MCF 10A (cell line): ENCODE measurements around the gene EIF1AD. TPM values are rescaled to one million over a fixed set of nuclear protein-coding genes. Genes with fewer than 3 reads are reported as not detected.

Experiments used
- BruUV-seq: library from RNA; stranded (reverse); fragments of 400-500 nt; replicated peaks from 2 replicates; lab custom pipeline; 2021; lab: Mats Ljungman, UMichigan
- CTCF ChIA-PET: fragments of 300-600 bp; sonication (Branson Sonifier 250); formaldehyde crosslinking; extraction: SDS; loops from one replicate; lab custom pipeline; 2021; ENCODE audit warnings: antibody characterized with exemption, inconsistent platforms; lab: Yijun Ruan, JAX
- POLR2A ChIA-PET: fragments of 300-600, 350-650 bp; sonication (Branson Sonifier 250); formaldehyde crosslinking; extraction: SDS; loops from one replicate; lab custom pipeline; 2020; ENCODE audit warnings: antibody characterized with exemption, inconsistent platforms; lab: Yijun Ruan, JAX
- DNase-seq: peaks from one replicate; pipeline ENCODE4 v3.0.0-alpha.2; 2018; ENCODE audit not compliant: unreplicated experiment
- H3K27ac Mint-ChIP-seq: one replicate; pipeline ENCODE4 v1.8.0; 2022; ENCODE audit warnings: mild to moderate bottlenecking, low read depth, mixed read lengths; ENCODE audit not compliant: unreplicated experiment
- H3K27me3 Mint-ChIP-seq: one replicate; pipeline ENCODE4 v1.8.0; 2022; ENCODE audit warnings: mixed read lengths; ENCODE audit not compliant: insufficient read depth, unreplicated experiment
- H3K36me3 Mint-ChIP-seq: one replicate; pipeline ENCODE4 v1.8.0; 2022; ENCODE audit warnings: mild to moderate bottlenecking, moderate library complexity, mixed read lengths; ENCODE audit not compliant: insufficient read depth, unreplicated experiment
- H3K4me1 Mint-ChIP-seq: one replicate; pipeline ENCODE4 v1.8.0; 2022; ENCODE audit warnings: mixed read lengths; ENCODE audit not compliant: insufficient read depth, unreplicated experiment
- H3K4me3 Mint-ChIP-seq: one replicate; pipeline ENCODE4 v1.8.0; 2022; ENCODE audit warnings: mild to moderate bottlenecking, moderate library complexity, mixed read lengths; ENCODE audit not compliant: unreplicated experiment
- H3K9me3 Mint-ChIP-seq: one replicate; pipeline ENCODE4 v1.8.0; 2022; ENCODE audit warnings: mixed read lengths; ENCODE audit not compliant: unreplicated experiment
- CTCF ChIP-seq: fragments of 200-600 bp; IDR thresholded peaks from one replicate; pipeline ENCODE4 v1.8.0; 2022; ENCODE audit warnings: antibody characterized with exemption, mild to moderate bottlenecking; ENCODE audit not compliant: unreplicated experiment
- intact Hi-C: fragments of 100-400 bp; cut with micrococcal nuclease; formaldehyde crosslinking; loops from 2 replicates; pipeline ENCODE4 v1.14.1; 2022
- total RNA-seq: library from RNA; stranded (reverse); gene quantifications from 2 replicates; pipeline ENCODE4 v1.2.3, GENCODE V29; 2022

The EIF1AD gene
- total RNA-seq, 1 experiment from 2014 or later, result 21.7 TPM

GRCh38 chr11:65981972-65982823, 19.8 kb downstream of the EIF1AD start:
- no peak for TF ChIP-seq CTCF
- no peaks in the 10 kb centered on the region for H3K27me3 Mint-ChIP-seq
- no peak overlapping the region for H3K4me3 Mint-ChIP-seq
- H3K27ac Mint-ChIP-seq, result no peak overlapping the region
- H3K4me1 Mint-ChIP-seq, result no peaks in the 10 kb centered on the region
- ChIA-PET POLR2A (interaction anchor here (0.6 to 0.7 kb wide), 2 partner anchors 82 to 131 kb away, joined by 3 read pairs; no protein-coding TSS in a partner anchor), CTCF (interaction anchor here (12.8 kb wide), 1 partner anchor 95 kb away, joined by 203 read pairs; the partner anchor contains the start of genes CCDC85B and FIBP)
- DNase-seq, result no peak
- no peaks in the 10 kb centered on the region for H3K9me3 Mint-ChIP-seq
- no TSS peak for BruUV-seq
- intact Hi-C loops, result no loop called here
- peaks cover 33% of the 10 kb centered on the region for H3K36me3 Mint-ChIP-seq

- H3K27ac Mint-ChIP-seq, result no peak overlapping the region
Observed at GRCh38 chr11:65981101-65981740, 20.7 kb downstream of the EIF1AD start.

DNA sequence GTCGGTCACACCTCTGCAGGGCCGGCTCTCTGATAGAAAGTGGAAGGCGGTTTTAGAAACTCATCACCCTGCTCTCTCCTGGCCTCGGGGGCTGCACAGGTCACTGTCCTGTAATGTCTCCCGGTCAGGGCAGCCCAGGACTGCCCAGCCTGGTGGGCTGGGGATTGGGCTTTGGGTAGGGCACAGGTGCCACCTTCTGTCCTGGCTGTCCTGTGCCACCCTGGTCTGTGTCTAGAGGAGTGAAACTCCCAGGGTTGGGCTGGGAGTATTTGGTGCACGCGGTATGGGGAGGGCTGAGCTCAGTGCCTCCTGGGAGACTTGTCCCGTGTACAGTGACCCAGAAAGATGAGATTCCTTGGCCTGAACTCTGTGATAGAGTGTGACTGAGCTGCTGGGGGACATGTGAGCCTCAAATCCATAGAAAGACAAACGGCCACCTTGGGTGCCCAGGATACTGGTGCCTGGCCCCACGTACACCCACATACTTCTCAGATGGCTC, 22.6 kb downstream of the EIF1AD start:
- intact Hi-C loops, result no loop called here
- no peaks in the 10 kb centered on the region for H3K4me1 Mint-ChIP-seq
- no peak for DNase-seq
- H3K4me3 Mint-ChIP-seq, result no peak overlapping the region
- POLR2A ChIA-PET, result no interaction called here
- TF ChIP-seq CTCF, result no peak
- H3K36me3 Mint-ChIP-seq, result peaks cover 33% of the 10 kb centered on the region
- H3K27me3 Mint-ChIP-seq, result no peaks in the 10 kb centered on the region
- CTCF ChIA-PET, result interaction anchor here (0.6 to 1.7 kb wide), 2 partner anchors 9 to 273 kb away, joined by 3 to 5 read pairs; no protein-coding TSS in a partner anchor
- H3K27ac Mint-ChIP-seq, result no peak overlapping the region
- no TSS peak for BruUV-seq
- no peaks in the 10 kb centered on the region for H3K9me3 Mint-ChIP-seq

More at GRCh38 chr11:65981101-65981740, 20.7 kb downstream of the EIF1AD start:
- Mint-ChIP-seq H3K4me3 (no peak overlapping the region), H3K27me3 (no peaks in the 10 kb centered on the region), H3K9me3 (no peaks in the 10 kb centered on the region), H3K36me3 (peaks cover 34% of the 10 kb centered on the region), H3K4me1 (no peaks in the 10 kb centered on the region)
- CTCF ChIA-PET, result interaction anchor here (1.0 kb wide), 1 partner anchor 15 kb away, joined by 3 read pairs; no protein-coding TSS in a partner anchor
- DNase-seq, result no peak
- BruUV-seq, result no TSS peak
- intact Hi-C loops, result no loop called here
- TF ChIP-seq CTCF, result no peak
- POLR2A ChIA-PET, result interaction anchor here (0.6 to 1.3 kb wide), 2 partner anchors 9 to 81 kb away, joined by 3 read pairs; no protein-coding TSS in a partner anchor
